Transverse colon (tissue), 4 donors: ENCODE data around the gene GNA12.

ENCODE experiments used
- EP300 ChIP-seq: sonication (generic); formaldehyde crosslinking; IDR thresholded peaks from one replicate; pipeline ENCODE4 v1.6.1; 2017; ENCODE audit warnings: antibody characterized with exemption, low read depth
- POLR2AphosphoS5 ChIP-seq, 3 donors: sonication (generic); formaldehyde crosslinking; IDR thresholded peaks; one replicate each; pipeline ENCODE4 v1.6.1; 2016; ENCODE audit warnings: antibody characterized with exemption in 3 of 3
- TF ChIP-seq, protein P1 (sequence below), 5 experiments: fragments of 200-600 bp in 3 of 5; fragments of 450-650 bp in 2 of 5; sonication (generic) in 3 of 5; IDR thresholded peaks; 1 replicate in 2 of 5; 2 replicates in 3 of 5; pipeline ENCODE4 v1.5.1; 2016 to 2017; ENCODE audit warnings: antibody characterized with exemption in 5 of 5, inconsistent platforms in 3 of 5, mild to moderate bottlenecking in 2 of 5, moderate library complexity in 1 of 5

DNA sequence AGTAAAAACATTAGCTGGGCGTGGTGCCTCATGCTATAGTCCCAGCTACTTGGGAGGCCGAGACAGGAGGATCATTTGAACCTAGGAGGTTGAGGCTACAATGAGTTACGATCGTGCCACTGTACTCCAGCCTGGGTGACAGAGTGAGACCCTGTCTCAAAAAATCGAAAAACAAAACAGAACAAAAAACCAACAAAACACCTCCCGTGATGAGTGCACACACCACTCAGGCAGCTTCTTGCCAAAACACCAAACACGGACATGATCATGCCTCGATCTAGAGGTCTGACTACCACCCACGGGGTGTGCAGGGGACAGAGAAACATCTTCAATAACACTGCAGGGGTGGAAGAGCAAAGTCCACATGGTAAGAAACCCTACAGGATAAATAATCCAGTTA lies 111.7 kb downstream of the GNA12 start:
- TF ChIP-seq, protein P1, sequence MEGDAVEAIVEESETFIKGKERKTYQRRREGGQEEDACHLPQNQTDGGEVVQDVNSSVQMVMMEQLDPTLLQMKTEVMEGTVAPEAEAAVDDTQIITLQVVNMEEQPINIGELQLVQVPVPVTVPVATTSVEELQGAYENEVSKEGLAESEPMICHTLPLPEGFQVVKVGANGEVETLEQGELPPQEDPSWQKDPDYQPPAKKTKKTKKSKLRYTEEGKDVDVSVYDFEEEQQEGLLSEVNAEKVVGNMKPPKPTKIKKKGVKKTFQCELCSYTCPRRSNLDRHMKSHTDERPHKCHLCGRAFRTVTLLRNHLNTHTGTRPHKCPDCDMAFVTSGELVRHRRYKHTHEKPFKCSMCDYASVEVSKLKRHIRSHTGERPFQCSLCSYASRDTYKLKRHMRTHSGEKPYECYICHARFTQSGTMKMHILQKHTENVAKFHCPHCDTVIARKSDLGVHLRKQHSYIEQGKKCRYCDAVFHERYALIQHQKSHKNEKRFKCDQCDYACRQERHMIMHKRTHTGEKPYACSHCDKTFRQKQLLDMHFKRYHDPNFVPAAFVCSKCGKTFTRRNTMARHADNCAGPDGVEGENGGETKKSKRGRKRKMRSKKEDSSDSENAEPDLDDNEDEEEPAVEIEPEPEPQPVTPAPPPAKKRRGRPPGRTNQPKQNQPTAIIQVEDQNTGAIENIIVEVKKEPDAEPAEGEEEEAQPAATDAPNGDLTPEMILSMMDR (IDR thresholded peaks at IDR 0.05) = no peak
- TF ChIP-seq POLR2AphosphoS5 (IDR thresholded peaks at IDR 0.05) (no peak), EP300 (no peak)
